Measurements from ENCODE around the gene P3H4. TPM values are rescaled to one million over a fixed set of nuclear protein-coding genes. Genes with fewer than 3 reads are reported as not detected.

Gene P3H4
- total and polyA plus RNA-seq, 2 of the 4 experiments (the other 2 are of a cell fraction): 21.5 to 66.7 TPM

GRCh38 chr17:41766135-41766534, 45.6 kb downstream of the P3H4 start:
- Histone ChIP-seq H2BK5ac (ENCODE audit: low read depth, low read length, poor library complexity, severe bottlenecking) (no peak overlapping the region), H3K18ac (ENCODE audit: low read depth, low read length) (no peak overlapping the region), H3K4me1 (ENCODE audit: control insufficient read depth, insufficient read depth, low read length) (no peaks in the 10 kb centered on the region), H4K20me1 (ENCODE audit: insufficient read depth, low read length) (no peaks in the 10 kb centered on the region; the same call in 1 of the 2 replicates), H3K4ac (ENCODE audit: low read depth, low read length) (no peak overlapping the region), H3K79me1 (ENCODE audit: low read depth in 1 of 2, low read length in 2 of 2) (no peaks in the 10 kb centered on the region), H2AK9ac (replicated peaks; ENCODE audit: low read depth, low read length, poor library complexity) (no peak overlapping the region), H2BK15ac (ENCODE audit: low read depth, low read length) (no peak overlapping the region), H4K91ac (ENCODE audit: insufficient read depth, low read depth, low read length) (no peak overlapping the region), H3K4me3 (ENCODE audit: insufficient read depth, low read depth, low read length) (no peak overlapping the region), H4K5ac (ENCODE audit: low read depth, low read length) (no peak overlapping the region), H3K27ac (ENCODE audit: insufficient read depth, low read length) (no peak overlapping the region), H2BK120ac (ENCODE audit: low read depth, low read length) (no peak overlapping the region), H3K4me2 (ENCODE audit: low read depth, low read length) (no peak overlapping the region), H3K27me3 (ENCODE audit: control insufficient read depth, insufficient read depth, low read length) (no peaks in the 10 kb centered on the region), H3K9ac (ENCODE audit: low read depth, low read length) (no peak overlapping the region), H2AFZ (replicated peaks; ENCODE audit: low read length, poor library complexity) (no peak overlapping the region), H4K8ac (ENCODE audit: low read depth in 2 of 2, low read length in 2 of 2) (no peak overlapping the region), H2BK20ac (ENCODE audit: low read depth, low read length) (no peak overlapping the region), H3K9me1 (ENCODE audit: insufficient read depth, low read length) (0 out of 2 replicates have a peak, but pooled peaks cover 7% of the 10 kb centered on the region), H3K9me3 (ENCODE audit: control insufficient read depth, insufficient read depth, low read length) (no peaks in the 10 kb centered on the region), H3K14ac (replicated peaks; ENCODE audit: low read depth, low read length) (no peak overlapping the region), H2AK5ac (ENCODE audit: low read depth, low read length) (no peak overlapping the region), H3K56ac (ENCODE audit: extremely low read depth, insufficient read depth, low read length) (no peak overlapping the region), H3K23ac (ENCODE audit: low read depth, low read length) (no peak overlapping the region), H3K36me3 (ENCODE audit: control insufficient read depth, insufficient read depth, low read length) (peaks cover 77% of the 10 kb centered on the region)
- TF ChIP-seq RCOR1 (IDR thresholded peaks at IDR 0.05; ENCODE audit: insufficient replicate concordance, low read length) (no peak), MAFK (IDR thresholded peaks at IDR 0.05; ENCODE audit: low read depth, low read length) (no peak), CTCF (conservative IDR thresholded peaks at IDR 0.05; ENCODE audit: low read depth, low read length) (no peak), RAD21 (IDR thresholded peaks at IDR 0.05; ENCODE audit: low read length) (no peak), NFE2L2 (IDR thresholded peaks at IDR 0.05; ENCODE audit: low read depth, low read length) (no peak), USF2 (IDR thresholded peaks at IDR 0.05; ENCODE audit: low read depth, low read length) (no peak), BHLHE40 (IDR thresholded peaks at IDR 0.05; ENCODE audit: low read depth, low read length) (no peak), CEBPB (IDR thresholded peaks at IDR 0.05; ENCODE audit: low read depth, low read length) (no peak), RFX5 (IDR thresholded peaks at IDR 0.05; ENCODE audit: low read depth, low read length) (no peak), MAZ (IDR thresholded peaks at IDR 0.05; ENCODE audit: borderline replicate concordance, low read depth, low read length) (no peak), SMC3 (IDR thresholded peaks at IDR 0.05; ENCODE audit: low read depth, low read length) (no peak), MXI1 (IDR thresholded peaks at IDR 0.05; ENCODE audit: borderline replicate concordance, low read depth, low read length) (no peak), CHD1 (IDR thresholded peaks at IDR 0.05; ENCODE audit: low read depth, low read length) (no peak), POLR2A (IDR thresholded peaks at IDR 0.05; ENCODE audit: low read depth, low read length) (no peak), FOS (IDR thresholded peaks at IDR 0.05; ENCODE audit: low read depth, low read length) (no peak)
- no TSS peak for BruUV-seq (replicated peaks)
- in situ Hi-C loops (cut with MboI; ENCODE audit: low sequenced_read_pairs): no loop called here
- DNase-seq (no peak), ATAC-seq (ENCODE audit: low read depth) (no peak)
- CTCF ChIA-PET: no interaction called here
- POLR2A ChIA-PET (ENCODE audit: unreplicated experiment): no interaction called here
- dilution Hi-C loops (cut with HindIII; ENCODE audit: low sequenced_read_pairs, unreplicated experiment): no loop called here
- intact Hi-C loops (cut with micrococcal nuclease): no loop called here

All from IMR-90 (cell line).